Measurements from ENCODE around the gene ZBTB20.

ZBTB20 gene

GRCh38 chr3:114872050-114872449 lies 275.0 kb downstream of the ZBTB20 start:
- DNase-seq (ENCODE audit: low spot score): no peak

GRCh38 chr3:114867835-114868503 lies 279.1 kb downstream of the ZBTB20 start:
- no peak for DNase-seq (ENCODE audit: low spot score)

- no peak for DNase-seq (ENCODE audit: low spot score)
Measured at GRCh38 chr3:114867359-114867758, 279.7 kb downstream of the ZBTB20 start.

GRCh38 chr3:114866430-114866829 lies 280.7 kb downstream of the ZBTB20 start:
- no peak for DNase-seq (ENCODE audit: low spot score)

- DNase-seq (ENCODE audit: low spot score): no peak
Measured at GRCh38 chr3:114864970-114865369, 282.1 kb downstream of the ZBTB20 start.

- DNase-seq (ENCODE audit: low spot score): no peak
Measured at GRCh38 chr3:114863848-114864247, 283.2 kb downstream of the ZBTB20 start.

- no peak for DNase-seq (ENCODE audit: low spot score)
Measured at GRCh38 chr3:114861666-114862065, 285.4 kb downstream of the ZBTB20 start.

GRCh38 chr3:114860531-114860930 lies 286.6 kb downstream of the ZBTB20 start:
- DNase-seq (ENCODE audit: low spot score): no peak

- DNase-seq (ENCODE audit: low spot score): no peak
Measured at GRCh38 chr3:114858329-114858728, 288.8 kb downstream of the ZBTB20 start.

- DNase-seq (ENCODE audit: low spot score): no peak
Measured at GRCh38 chr3:114857299-114857701, 289.8 kb downstream of the ZBTB20 start.

- no peak for DNase-seq (ENCODE audit: low spot score)
Measured at GRCh38 chr3:114856835-114857234, 290.3 kb downstream of the ZBTB20 start.

GRCh38 chr3:114855839-114856238 lies 291.2 kb downstream of the ZBTB20 start:
- DNase-seq (ENCODE audit: low spot score): no peak

GRCh38 chr3:114852966-114853365 lies 294.1 kb downstream of the ZBTB20 start:
- no peak for DNase-seq (ENCODE audit: low spot score)

- peak; percentile 59 for DNase-seq (ENCODE audit: low spot score)
Measured at GRCh38 chr3:114850898-114851297, 296.2 kb downstream of the ZBTB20 start.

GRCh38 chr3:114848643-114849350 lies 298.3 kb downstream of the ZBTB20 start:
- DNase-seq (ENCODE audit: low spot score): no peak

- no peak for DNase-seq (ENCODE audit: low spot score)
Measured at GRCh38 chr3:114848082-114848481, 299.0 kb downstream of the ZBTB20 start.

GRCh38 chr3:114847564-114847963 lies 299.5 kb downstream of the ZBTB20 start:
- DNase-seq (ENCODE audit: low spot score): no peak

- no peak for DNase-seq (ENCODE audit: low spot score)
Measured at GRCh38 chr3:114846779-114847178, 300.3 kb downstream of the ZBTB20 start.

- no peak for DNase-seq (ENCODE audit: low spot score)
Measured at GRCh38 chr3:114846252-114846651, 300.8 kb downstream of the ZBTB20 start.

GRCh38 chr3:114841515-114841914 lies 305.6 kb downstream of the ZBTB20 start:
- DNase-seq (ENCODE audit: low spot score): peak; percentile 35

- DNase-seq (ENCODE audit: low spot score): peak; percentile 29
Measured at GRCh38 chr3:114839476-114839875, 307.6 kb downstream of the ZBTB20 start.

- DNase-seq (ENCODE audit: low spot score): no peak
Measured at GRCh38 chr3:114838025-114838424, 309.1 kb downstream of the ZBTB20 start.

- DNase-seq (ENCODE audit: low spot score): no peak
Measured at GRCh38 chr3:114834175-114834940, 312.7 kb downstream of the ZBTB20 start.

All from kidney tubule cell (primary cell).